Breast epithelium (tissue), 3 donors: ENCODE results near the gene SEC63.

ENCODE experiments used
- POLR2A ChIP-seq: fragments of 450-650 bp; IDR thresholded peaks from one replicate; pipeline ENCODE4 v1.6.1; 2016; ENCODE audit warnings: antibody characterized with exemption, mild to moderate bottlenecking, moderate library complexity
- POLR2AphosphoS5 ChIP-seq, 3 donors: sonication (generic); formaldehyde crosslinking; IDR thresholded peaks; one replicate each; pipeline ENCODE4 v1.6.1; 2017; ENCODE audit warnings: antibody characterized with exemption in 3 of 3
- TF ChIP-seq, protein P1 (sequence below), 3 donors: fragments of 450-650 bp; IDR thresholded peaks; one replicate each; pipeline ENCODE4 v1.5.1; 2016 to 2017; ENCODE audit warnings: antibody characterized with exemption in 3 of 3, mild to moderate bottlenecking in 3 of 3, moderate library complexity in 3 of 3

DNA sequence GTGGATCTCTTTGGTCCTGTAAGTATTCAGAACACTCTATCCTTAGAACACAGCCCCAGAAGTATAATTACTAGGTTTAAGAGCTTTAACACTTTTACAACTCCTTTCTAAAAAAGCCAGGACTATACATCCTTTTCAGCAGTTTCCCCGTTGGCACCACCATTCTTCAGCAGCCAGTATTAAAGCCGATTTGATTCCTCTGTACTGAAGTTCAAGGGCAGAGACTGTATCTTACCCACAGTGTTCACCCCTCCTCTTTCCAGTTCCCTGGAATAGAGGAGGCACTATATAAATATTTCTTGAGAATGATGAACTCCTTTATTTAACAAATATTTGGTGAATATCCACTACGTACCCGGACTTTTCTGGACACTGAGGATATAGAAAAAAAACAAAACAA, 15.9 kb downstream of the SEC63 start:
- no peak for TF ChIP-seq POLR2A
- no peak for TF ChIP-seq POLR2AphosphoS5 (IDR thresholded peaks at IDR 0.05)
- TF ChIP-seq, protein P1, sequence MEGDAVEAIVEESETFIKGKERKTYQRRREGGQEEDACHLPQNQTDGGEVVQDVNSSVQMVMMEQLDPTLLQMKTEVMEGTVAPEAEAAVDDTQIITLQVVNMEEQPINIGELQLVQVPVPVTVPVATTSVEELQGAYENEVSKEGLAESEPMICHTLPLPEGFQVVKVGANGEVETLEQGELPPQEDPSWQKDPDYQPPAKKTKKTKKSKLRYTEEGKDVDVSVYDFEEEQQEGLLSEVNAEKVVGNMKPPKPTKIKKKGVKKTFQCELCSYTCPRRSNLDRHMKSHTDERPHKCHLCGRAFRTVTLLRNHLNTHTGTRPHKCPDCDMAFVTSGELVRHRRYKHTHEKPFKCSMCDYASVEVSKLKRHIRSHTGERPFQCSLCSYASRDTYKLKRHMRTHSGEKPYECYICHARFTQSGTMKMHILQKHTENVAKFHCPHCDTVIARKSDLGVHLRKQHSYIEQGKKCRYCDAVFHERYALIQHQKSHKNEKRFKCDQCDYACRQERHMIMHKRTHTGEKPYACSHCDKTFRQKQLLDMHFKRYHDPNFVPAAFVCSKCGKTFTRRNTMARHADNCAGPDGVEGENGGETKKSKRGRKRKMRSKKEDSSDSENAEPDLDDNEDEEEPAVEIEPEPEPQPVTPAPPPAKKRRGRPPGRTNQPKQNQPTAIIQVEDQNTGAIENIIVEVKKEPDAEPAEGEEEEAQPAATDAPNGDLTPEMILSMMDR (IDR thresholded peaks at IDR 0.05), result no peak
